Hematopoietic multipotent progenitor cell treated with erythropoietin and hydrocortisone succinate and interleukin-3 and kit ligand, for 15 days (in vitro differentiated cells): ENCODE results near the gene SORCS1.

ENCODE experiments used
- DNase-seq: peaks from one replicate; pipeline ENCODE4 v3.0.0-alpha.2; 2015; ENCODE audit warnings: low spot score

Gene SORCS1

GRCh38 chr10:106661133-106661766, 503.3 kb downstream of the SORCS1 start:
- DNase-seq = no peak

GRCh38 chr10:106660550-106660949, 504.0 kb downstream of the SORCS1 start:
- no peak for DNase-seq

- DNase-seq = no peak
Measured at GRCh38 chr10:106655636-106656035, 508.9 kb downstream of the SORCS1 start.

GRCh38 chr10:106655165-106655564, 509.3 kb downstream of the SORCS1 start:
- DNase-seq = no peak

- no peak for DNase-seq
Measured at GRCh38 chr10:106652279-106652678, 512.2 kb downstream of the SORCS1 start.

GRCh38 chr10:106648534-106649481, 515.7 kb downstream of the SORCS1 start:
- no peak for DNase-seq

GRCh38 chr10:106643473-106643872, 521.0 kb downstream of the SORCS1 start:
- no peak for DNase-seq

- DNase-seq = no peak
Measured at GRCh38 chr10:106637873-106638272, 526.6 kb downstream of the SORCS1 start.

GRCh38 chr10:106636766-106637491, 527.6 kb downstream of the SORCS1 start:
- DNase-seq = no peak

GRCh38 chr10:106635947-106636346, 528.6 kb downstream of the SORCS1 start:
- DNase-seq = no peak

GRCh38 chr10:106631016-106631702, 533.3 kb downstream of the SORCS1 start:
- DNase-seq = no peak

- no peak for DNase-seq
Measured at GRCh38 chr10:106626371-106626770, 538.1 kb downstream of the SORCS1 start.

GRCh38 chr10:106625751-106626150, 538.8 kb downstream of the SORCS1 start:
- DNase-seq = no peak

GRCh38 chr10:106619346-106619745, 545.2 kb downstream of the SORCS1 start:
- DNase-seq = no peak

- no peak for DNase-seq
Measured at GRCh38 chr10:106618646-106619045, 545.9 kb downstream of the SORCS1 start.

- no peak for DNase-seq
Measured at GRCh38 chr10:106615081-106615480, 549.4 kb downstream of the SORCS1 start.

- no peak for DNase-seq
Measured at GRCh38 chr10:106614293-106614692, 550.2 kb downstream of the SORCS1 start.

- DNase-seq = no peak
Measured at GRCh38 chr10:106612381-106612780, 552.1 kb downstream of the SORCS1 start.

- DNase-seq = no peak
Measured at GRCh38 chr10:106609470-106610266, 554.8 kb downstream of the SORCS1 start.

GRCh38 chr10:106608066-106608465, 556.4 kb downstream of the SORCS1 start:
- no peak for DNase-seq

- no peak for DNase-seq
Measured at GRCh38 chr10:106595281-106595680, 569.2 kb downstream of the SORCS1 start.
